CD14-positive monocyte (primary cell): ENCODE results near the gene TOM1L2. TPM values are rescaled to one million over a fixed set of nuclear protein-coding genes. Genes with fewer than 3 reads are reported as not detected.

Experiments
- DNase-seq, 3 donors: peaks; one replicate each; pipeline ENCODE4 v3.0.0-alpha.2; 2011 to 2022
- H2AFZ ChIP-seq: 2 replicates; pipeline ENCODE4 v1.6.0; 2012; ENCODE audit warnings: mild to moderate bottlenecking, low read depth, low read length, inconsistent platforms; ENCODE audit not compliant: insufficient read depth, poor library complexity, severe bottlenecking
- H3K27ac ChIP-seq, 2 donors: 1 replicate in 1 of 2; 2 replicates in 1 of 2; pipeline ENCODE4 v1.5.1; 2012 to 2013; ENCODE audit warnings: low read length in 2 of 2, control low read depth in 1 of 2, inconsistent platforms in 1 of 2, low read depth in 1 of 2, mild to moderate bottlenecking in 1 of 2
- H3K27me3 ChIP-seq, 2 donors: one replicate each; pipeline versions ENCODE4 v1.6.0 to v1.6.1; 2011 to 2013; ENCODE audit warnings: low read length in 2 of 2; ENCODE audit not compliant: control insufficient read depth in 2 of 2, insufficient read depth in 2 of 2
- H3K36me3 ChIP-seq, 2 donors: replicated peaks in 1 of 2; 1 replicate in 1 of 2; 2 replicates in 1 of 2; pipeline versions ENCODE4 v1.5.1 to v1.6.1; 2012 to 2013; ENCODE audit warnings: low read length in 2 of 2, control low read depth in 1 of 2, inconsistent platforms in 1 of 2, mild to moderate bottlenecking in 1 of 2; ENCODE audit not compliant: insufficient read depth in 2 of 2, control insufficient read depth in 1 of 2
- H3K4me1 ChIP-seq, 2 donors: 1 replicate in 1 of 2; 2 replicates in 1 of 2; pipeline versions ENCODE4 v1.5.1 to v1.6.1; 2012 to 2013; ENCODE audit warnings: low read length in 2 of 2, control low read depth in 1 of 2, inconsistent platforms in 1 of 2, mild to moderate bottlenecking in 1 of 2, moderate library complexity in 1 of 2; ENCODE audit not compliant: insufficient read depth in 2 of 2, control insufficient read depth in 1 of 2
- H3K4me2 ChIP-seq: replicated peaks from 2 replicates; pipeline ENCODE3; 2012; ENCODE audit warnings: low read length, moderate library complexity, mild to moderate bottlenecking; ENCODE audit not compliant: poor library complexity, severe bottlenecking; ENCODE audit errors: extremely low read depth
- H3K4me3 ChIP-seq, 3 experiments: fragments of 200-600 bp in 1 of 3; sonication (generic) in 1 of 3; replicated peaks in 1 of 3; 1 replicate in 2 of 3; 2 replicates in 1 of 3; pipeline ENCODE4 v1.5.1; 2011 to 2013; ENCODE audit warnings: low read length in 3 of 3, mild to moderate bottlenecking in 3 of 3, control low read depth in 2 of 3, low read depth in 2 of 3, inconsistent platforms in 1 of 3, moderate library complexity in 1 of 3
- H3K79me2 ChIP-seq: 2 replicates; pipeline ENCODE4 v1.6.0; 2012; ENCODE audit warnings: mild to moderate bottlenecking, control low read depth, inconsistent platforms, low read length, moderate library complexity; ENCODE audit not compliant: insufficient read depth
- H3K9ac ChIP-seq: 2 replicates; pipeline ENCODE4 v1.6.0; 2017; ENCODE audit warnings: low read length, mild to moderate bottlenecking; ENCODE audit not compliant: insufficient read depth, poor library complexity, severe bottlenecking
- H3K9me3 ChIP-seq, 2 donors: replicated peaks in 1 of 2; 1 replicate in 1 of 2; 2 replicates in 1 of 2; pipeline versions ENCODE4 v1.5.1 to v1.6.1; 2012 to 2013; ENCODE audit warnings: low read length in 2 of 2, control low read depth in 1 of 2; ENCODE audit not compliant: control insufficient read depth in 1 of 2, insufficient read depth in 1 of 2
- H4K20me1 ChIP-seq: 2 replicates; pipeline ENCODE4 v1.6.0; 2012; ENCODE audit warnings: mild to moderate bottlenecking, low read length, control low read depth, moderate library complexity; ENCODE audit not compliant: insufficient read depth
- H3K27ac Mint-ChIP-seq, 7 donors: one replicate each; pipeline ENCODE4 v1.8.0; 2020; ENCODE audit warnings: mild to moderate bottlenecking in 7 of 7, mixed read lengths in 7 of 7, moderate library complexity in 6 of 7, inconsistent platforms in 2 of 7
- H3K27me3 Mint-ChIP-seq, 3 donors: one replicate each; pipeline ENCODE4 v1.8.0; 2021 to 2022; ENCODE audit warnings: low read depth in 3 of 3, mild to moderate bottlenecking in 3 of 3, mixed read lengths in 3 of 3, moderate library complexity in 3 of 3, inconsistent platforms in 1 of 3
- H3K36me3 Mint-ChIP-seq, 2 donors: one replicate each; pipeline ENCODE4 v1.8.0; 2020; ENCODE audit warnings: mixed read lengths in 2 of 2, inconsistent platforms in 1 of 2, mild to moderate bottlenecking in 1 of 2
- H3K4me1 Mint-ChIP-seq: one replicate; pipeline ENCODE4 v1.8.0; 2020; ENCODE audit warnings: mild to moderate bottlenecking, mixed read lengths
- H3K4me3 Mint-ChIP-seq, 2 donors: one replicate each; pipeline ENCODE4 v1.8.0; 2020; ENCODE audit warnings: mild to moderate bottlenecking in 2 of 2, mixed read lengths in 2 of 2, moderate library complexity in 1 of 2
- H3K9me3 Mint-ChIP-seq, 7 donors: one replicate each; pipeline ENCODE4 v1.8.0; 2020 to 2022; ENCODE audit warnings: mixed read lengths in 7 of 7, mild to moderate bottlenecking in 6 of 7, moderate library complexity in 6 of 7, inconsistent platforms in 2 of 7
- CTCF ChIP-seq: fragments of 200-600 bp; IDR thresholded peaks from one replicate; pipeline ENCODE4 v1.8.0; 2022; ENCODE audit warnings: antibody characterized with exemption, mild to moderate bottlenecking
- WGBS: methylation state at CpG from one replicate; pipeline ENCODE4 v1.1.5; 2013; ENCODE audit warnings: missing lambda C conversion rate; ENCODE audit not compliant: insufficient coverage; 5-methylcytosine and 5-hydroxymethylcytosine counted together
- intact Hi-C, 2 donors: fragments of 100-400 bp; cut with micrococcal nuclease; formaldehyde crosslinking; loops; one replicate each; pipeline versions ENCODE4 v1.15.0 to v1.15.1; 2023
- polyA plus RNA-seq, 3 donors: library from polyadenylated mRNA; depleted of rRNA in 1 of 3; unstranded in 2 of 3; stranded (reverse) in 1 of 3; fragments of 300-500 nt in 2 of 3; fragments of >200 nt in 1 of 3; fragmentation: Illumina TruSeq in 2 of 3; gene quantifications; 1 replicate in 2 of 3; 2 replicates in 1 of 3; pipeline ENCODE4 v1.2.3, GENCODE V29; 2012 to 2021

TOM1L2 gene
- polyA plus RNA-seq, 3 donors, result 1.7 to 28.2 (median 2.8) TPM

- H3K4me1 Mint-ChIP-seq, result peaks cover 31% of the 10 kb centered on the region
- WGBS, result 100% methylated on average over 3 of the region's 6 CpGs
- H3K4me3 Mint-ChIP-seq, result no peak overlapping the region
- no peak for TF ChIP-seq CTCF
- intact Hi-C loops, result no loop called here
- Histone ChIP-seq H3K4me2 (no peak overlapping the region), H3K9me3 (no peaks in the 10 kb centered on the region), H4K20me1 (no peaks in the 10 kb centered on the region), H3K9ac (no peak overlapping the region), H3K36me3 (peaks cover 8 to 19% of the 10 kb centered on the region in 2 donors), H3K27ac (no peak overlapping the region), H3K4me3 (no peak overlapping the region), H3K4me1 (peaks cover 34 to 39% of the 10 kb centered on the region in 2 donors), H2AFZ (no peak overlapping the region), H3K79me2 (peaks cover 3% of the 10 kb centered on the region), H3K27me3 (no peaks in the 10 kb centered on the region)
- no peak overlapping the region for H3K27ac Mint-ChIP-seq
- peaks cover 22% of the 10 kb centered on the region in 2 donors for H3K36me3 Mint-ChIP-seq
- H3K9me3 Mint-ChIP-seq, result no peaks in the 10 kb centered on the region
- H3K27me3 Mint-ChIP-seq, result no peaks in the 10 kb centered on the region
- DNase-seq, result no peak
These were observed 127.7 kb downstream of the TOM1L2 start for GRCh38 chr17:17844500-17844899.

GRCh38 chr17:17844079-17844478, 128.1 kb downstream of the TOM1L2 start:
- Mint-ChIP-seq H3K9me3 (no peaks in the 10 kb centered on the region), H3K27me3 (no peaks in the 10 kb centered on the region), H3K36me3 (peaks cover 22% of the 10 kb centered on the region in 2 donors), H3K27ac (no peak overlapping the region), H3K4me3 (no peak overlapping the region), H3K4me1 (peaks cover 31% of the 10 kb centered on the region)
- Histone ChIP-seq H3K4me1 (peaks cover 34 to 39% of the 10 kb centered on the region in 2 donors), H3K4me3 (no peak overlapping the region), H3K9me3 (no peaks in the 10 kb centered on the region), H3K36me3 (peaks cover 8 to 19% of the 10 kb centered on the region in 2 donors), H2AFZ (no peak overlapping the region), H3K27ac (no peak overlapping the region), H3K9ac (no peak overlapping the region), H4K20me1 (no peaks in the 10 kb centered on the region), H3K79me2 (peaks cover 4% of the 10 kb centered on the region), H3K27me3 (no peaks in the 10 kb centered on the region), H3K4me2 (no peak overlapping the region)
- intact Hi-C loops, result no loop called here
- WGBS, result 90% methylated on average over 3 of the region's 7 CpGs
- no peak for TF ChIP-seq CTCF
- no peak for DNase-seq
